Measurements from ENCODE around the gene CAMTA1.

The CAMTA1 gene

GRCh38 chr1:7482772-7483495 is 697.7 kb downstream of the CAMTA1 start:
- H3K36me3 ChIP-seq (ENCODE audit: control insufficient read depth, insufficient read depth, low read length): no peaks in the 10 kb centered on the region
- no peaks in the 10 kb centered on the region for H3K27me3 ChIP-seq (ENCODE audit: control insufficient read depth, insufficient read depth, low read length)
- H3K4me3 ChIP-seq (ENCODE audit: low read depth, low read length): no peak overlapping the region
- H3K9ac ChIP-seq (ENCODE audit: low read depth, low read length): no peak overlapping the region
- no peaks in the 10 kb centered on the region for H3K9me3 ChIP-seq (ENCODE audit: control insufficient read depth, insufficient read depth, low read length)
- no peaks in the 10 kb centered on the region for H3K4me1 ChIP-seq (ENCODE audit: control insufficient read depth, insufficient read depth, low read length)

DNA sequence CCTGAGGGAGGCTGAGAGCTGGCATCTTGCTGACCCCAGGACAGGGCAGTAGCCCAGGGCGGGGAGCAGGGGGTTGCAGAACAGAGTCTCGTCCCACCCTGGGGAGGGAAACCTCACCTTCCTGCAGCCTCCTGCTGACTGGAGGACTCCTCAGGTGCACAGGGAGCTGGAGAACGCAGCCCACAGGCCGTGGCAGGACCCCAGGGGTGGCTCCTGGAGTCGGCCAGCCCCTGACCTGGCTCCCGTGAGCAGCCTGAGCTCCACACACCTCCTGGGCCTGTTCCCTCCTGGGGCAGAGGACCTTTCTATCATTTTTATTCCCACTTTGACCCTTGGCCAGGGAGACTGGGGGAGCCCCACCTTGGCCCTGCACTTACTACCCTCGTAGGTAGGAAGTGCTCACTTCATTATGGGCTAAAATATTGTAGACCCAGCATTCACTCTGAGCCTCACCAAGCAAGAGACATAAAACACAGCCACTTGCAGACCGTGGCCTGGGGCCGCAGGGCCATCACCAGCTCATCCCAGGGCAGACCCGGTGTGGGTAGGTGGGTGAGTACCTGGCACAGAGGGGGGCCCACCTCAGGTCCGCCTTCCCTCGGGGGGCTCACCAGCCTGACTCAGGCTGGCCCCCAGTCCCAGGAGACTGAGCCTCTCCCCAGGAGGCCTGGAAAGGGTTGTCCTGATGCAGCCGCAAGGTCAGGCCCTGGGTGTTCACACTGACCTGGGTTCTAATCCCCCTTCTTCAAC is 698.6 kb downstream of the CAMTA1 start:
- Histone ChIP-seq H3K9me3 (ENCODE audit: control insufficient read depth, insufficient read depth, low read length) (no peaks in the 10 kb centered on the region), H3K27me3 (ENCODE audit: control insufficient read depth, insufficient read depth, low read length) (no peaks in the 10 kb centered on the region), H3K4me3 (ENCODE audit: low read depth, low read length) (no peak overlapping the region), H3K36me3 (ENCODE audit: control insufficient read depth, insufficient read depth, low read length) (no peaks in the 10 kb centered on the region), H3K9ac (ENCODE audit: low read depth, low read length) (no peak overlapping the region), H3K4me1 (ENCODE audit: control insufficient read depth, insufficient read depth, low read length) (no peaks in the 10 kb centered on the region)

- Histone ChIP-seq H3K27me3 (ENCODE audit: control insufficient read depth, insufficient read depth, low read length) (no peaks in the 10 kb centered on the region), H3K9me3 (ENCODE audit: control insufficient read depth, insufficient read depth, low read length) (no peaks in the 10 kb centered on the region), H3K36me3 (ENCODE audit: control insufficient read depth, insufficient read depth, low read length) (no peaks in the 10 kb centered on the region), H3K9ac (ENCODE audit: low read depth, low read length) (no peak overlapping the region), H3K4me1 (ENCODE audit: control insufficient read depth, insufficient read depth, low read length) (no peaks in the 10 kb centered on the region), H3K4me3 (ENCODE audit: low read depth, low read length) (no peak overlapping the region)
Measured at GRCh38 chr1:7485086-7485780, 700.0 kb downstream of the CAMTA1 start.

GRCh38 chr1:7485826-7486225 is 700.6 kb downstream of the CAMTA1 start:
- Histone ChIP-seq H3K9ac (ENCODE audit: low read depth, low read length) (no peak overlapping the region), H3K36me3 (ENCODE audit: control insufficient read depth, insufficient read depth, low read length) (no peaks in the 10 kb centered on the region), H3K4me1 (ENCODE audit: control insufficient read depth, insufficient read depth, low read length) (no peaks in the 10 kb centered on the region), H3K9me3 (ENCODE audit: control insufficient read depth, insufficient read depth, low read length) (no peaks in the 10 kb centered on the region), H3K4me3 (ENCODE audit: low read depth, low read length) (no peak overlapping the region), H3K27me3 (ENCODE audit: control insufficient read depth, insufficient read depth, low read length) (no peaks in the 10 kb centered on the region)

DNA sequence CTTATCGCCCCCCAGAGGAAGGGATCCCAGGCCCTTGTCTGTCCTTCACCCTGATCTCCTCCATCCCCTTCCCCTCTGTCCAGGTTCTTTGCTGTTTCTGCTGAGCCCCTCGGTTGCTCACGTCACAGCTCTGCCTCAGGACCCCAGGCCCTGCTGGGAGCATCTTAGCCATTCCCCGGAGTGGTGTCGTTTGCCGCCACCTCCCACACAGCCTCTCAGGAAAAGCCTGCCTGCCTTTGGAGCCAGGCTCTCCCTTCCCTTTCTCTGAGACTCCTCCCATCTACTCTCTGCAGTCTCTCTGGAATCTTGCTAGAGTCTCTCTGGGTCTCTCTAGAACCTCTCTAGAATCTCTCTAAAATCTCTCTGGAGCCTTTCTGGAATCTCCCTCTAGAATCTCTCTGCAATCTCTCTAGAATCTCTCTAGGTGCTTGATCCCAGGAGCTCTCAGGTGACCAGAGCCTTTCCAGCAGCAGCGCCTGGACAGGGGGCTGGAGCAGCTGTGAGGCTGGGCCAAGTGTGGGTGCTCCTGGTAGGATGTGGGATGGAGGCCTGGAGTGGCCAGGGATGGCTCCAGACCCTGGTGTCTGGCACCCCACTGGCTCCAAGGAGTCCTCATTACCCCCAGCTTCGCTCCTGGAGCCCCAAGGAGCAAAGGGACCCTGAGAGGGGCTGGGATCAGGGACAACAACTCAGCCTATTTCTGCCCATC is 702.7 kb downstream of the CAMTA1 start:
- Histone ChIP-seq H3K9ac (ENCODE audit: low read depth, low read length) (no peak overlapping the region), H3K4me1 (ENCODE audit: control insufficient read depth, insufficient read depth, low read length) (no peaks in the 10 kb centered on the region), H3K36me3 (ENCODE audit: control insufficient read depth, insufficient read depth, low read length) (no peaks in the 10 kb centered on the region), H3K4me3 (ENCODE audit: low read depth, low read length) (no peak overlapping the region), H3K27me3 (ENCODE audit: control insufficient read depth, insufficient read depth, low read length) (no peaks in the 10 kb centered on the region), H3K9me3 (ENCODE audit: control insufficient read depth, insufficient read depth, low read length) (no peaks in the 10 kb centered on the region)

GRCh38 chr1:7488475-7488842 is 703.2 kb downstream of the CAMTA1 start:
- Histone ChIP-seq H3K4me3 (ENCODE audit: low read depth, low read length) (no peak overlapping the region), H3K9ac (ENCODE audit: low read depth, low read length) (no peak overlapping the region), H3K4me1 (ENCODE audit: control insufficient read depth, insufficient read depth, low read length) (no peaks in the 10 kb centered on the region), H3K27me3 (ENCODE audit: control insufficient read depth, insufficient read depth, low read length) (no peaks in the 10 kb centered on the region), H3K36me3 (ENCODE audit: control insufficient read depth, insufficient read depth, low read length) (no peaks in the 10 kb centered on the region), H3K9me3 (ENCODE audit: control insufficient read depth, insufficient read depth, low read length) (no peaks in the 10 kb centered on the region)

DNA sequence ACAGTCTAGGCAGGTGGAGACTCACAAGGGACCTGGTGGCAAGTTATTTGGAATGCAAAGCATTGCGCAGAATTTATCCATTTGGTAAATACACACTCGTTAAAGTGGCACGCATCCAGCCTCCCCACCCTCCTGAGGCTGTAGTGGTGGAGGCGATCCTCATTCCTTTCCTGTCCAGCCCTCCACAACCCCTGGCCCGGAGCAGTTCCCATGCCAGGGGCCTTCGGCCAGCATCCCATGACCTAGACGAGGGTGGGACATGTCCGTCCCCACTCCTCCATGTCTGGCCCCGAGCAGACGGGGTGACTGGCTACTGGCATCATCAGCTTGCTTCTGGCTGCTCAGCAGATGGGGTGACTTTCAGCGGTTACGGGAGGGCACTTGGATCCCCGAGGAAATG is 704.3 kb downstream of the CAMTA1 start:
- no peaks in the 10 kb centered on the region for H3K27me3 ChIP-seq (ENCODE audit: control insufficient read depth, insufficient read depth, low read length)
- no peaks in the 10 kb centered on the region for H3K9me3 ChIP-seq (ENCODE audit: control insufficient read depth, insufficient read depth, low read length)
- no peak overlapping the region for H3K4me3 ChIP-seq (ENCODE audit: low read depth, low read length)
- H3K9ac ChIP-seq (ENCODE audit: low read depth, low read length): no peak overlapping the region
- no peaks in the 10 kb centered on the region for H3K4me1 ChIP-seq (ENCODE audit: control insufficient read depth, insufficient read depth, low read length)
- no peaks in the 10 kb centered on the region for H3K36me3 ChIP-seq (ENCODE audit: control insufficient read depth, insufficient read depth, low read length)

GRCh38 chr1:7490576-7490975 is 705.3 kb downstream of the CAMTA1 start:
- Histone ChIP-seq H3K4me1 (ENCODE audit: control insufficient read depth, insufficient read depth, low read length) (no peaks in the 10 kb centered on the region), H3K9ac (ENCODE audit: low read depth, low read length) (no peak overlapping the region), H3K9me3 (ENCODE audit: control insufficient read depth, insufficient read depth, low read length) (no peaks in the 10 kb centered on the region), H3K27me3 (ENCODE audit: control insufficient read depth, insufficient read depth, low read length) (no peaks in the 10 kb centered on the region), H3K36me3 (ENCODE audit: control insufficient read depth, insufficient read depth, low read length) (no peaks in the 10 kb centered on the region), H3K4me3 (ENCODE audit: low read depth, low read length) (no peak overlapping the region)

DNA sequence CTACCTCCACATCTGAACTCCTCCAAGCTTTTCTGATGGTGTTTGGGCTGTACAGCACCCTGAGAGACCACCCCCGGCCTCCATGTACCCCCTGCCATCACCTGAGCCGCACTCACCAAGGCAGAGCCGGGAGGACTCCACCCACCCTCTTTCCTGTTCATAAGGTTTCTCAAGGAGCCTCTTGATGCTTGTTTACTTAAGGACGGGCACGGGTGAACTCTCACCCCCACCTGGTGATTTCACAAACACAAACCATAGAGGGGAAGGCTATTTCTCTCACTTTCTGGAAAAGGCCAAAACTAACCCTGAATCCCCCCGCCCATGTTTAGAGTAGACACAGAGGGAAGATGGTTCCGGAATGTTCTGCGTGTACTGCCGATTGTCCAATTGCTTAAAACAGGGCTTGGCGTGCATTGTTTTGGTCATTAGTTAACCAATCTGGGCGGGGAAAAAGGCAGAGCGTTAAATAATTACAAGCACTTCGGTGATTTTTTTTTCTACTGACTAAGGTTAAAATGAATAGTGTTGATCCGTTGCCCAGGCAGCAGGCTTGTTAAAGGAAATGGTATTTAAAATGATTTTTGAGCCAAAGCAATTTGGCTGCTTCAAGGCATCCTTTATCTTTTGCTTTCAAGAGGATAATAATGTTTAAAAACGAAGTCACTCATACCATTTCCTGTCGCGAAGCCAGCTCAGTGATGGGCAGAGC is 706.0 kb downstream of the CAMTA1 start:
- H3K9me3 ChIP-seq (ENCODE audit: control insufficient read depth, insufficient read depth, low read length): no peaks in the 10 kb centered on the region
- no peak overlapping the region for H3K4me3 ChIP-seq (ENCODE audit: low read depth, low read length)
- no peaks in the 10 kb centered on the region for H3K36me3 ChIP-seq (ENCODE audit: control insufficient read depth, insufficient read depth, low read length)
- H3K4me1 ChIP-seq (ENCODE audit: control insufficient read depth, insufficient read depth, low read length): no peaks in the 10 kb centered on the region
- no peak overlapping the region for H3K9ac ChIP-seq (ENCODE audit: low read depth, low read length)
- no peaks in the 10 kb centered on the region for H3K27me3 ChIP-seq (ENCODE audit: control insufficient read depth, insufficient read depth, low read length)

DNA sequence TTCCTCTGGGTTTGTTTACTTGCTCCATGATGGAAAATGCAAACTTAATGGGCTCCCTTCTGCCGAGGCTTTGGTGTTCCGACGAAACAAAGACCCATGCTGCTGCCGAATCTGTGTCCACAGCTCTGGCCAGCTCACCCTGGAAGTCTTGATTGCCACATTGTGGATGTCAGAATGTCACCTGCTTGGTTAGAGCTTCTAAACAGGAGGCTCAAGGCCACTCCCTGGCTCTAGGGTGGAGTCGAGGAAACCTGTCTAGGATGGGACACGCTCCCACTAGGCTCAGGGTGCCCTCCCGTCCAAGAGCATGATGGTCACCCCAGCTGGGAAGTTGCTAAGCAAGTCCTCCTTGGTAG is 706.5 kb downstream of the CAMTA1 start:
- no peak overlapping the region for H3K4me3 ChIP-seq (ENCODE audit: low read depth, low read length)
- no peaks in the 10 kb centered on the region for H3K27me3 ChIP-seq (ENCODE audit: control insufficient read depth, insufficient read depth, low read length)
- H3K36me3 ChIP-seq (ENCODE audit: control insufficient read depth, insufficient read depth, low read length): no peaks in the 10 kb centered on the region
- no peaks in the 10 kb centered on the region for H3K4me1 ChIP-seq (ENCODE audit: control insufficient read depth, insufficient read depth, low read length)
- no peak overlapping the region for H3K9ac ChIP-seq (ENCODE audit: low read depth, low read length)
- no peaks in the 10 kb centered on the region for H3K9me3 ChIP-seq (ENCODE audit: control insufficient read depth, insufficient read depth, low read length)

DNA sequence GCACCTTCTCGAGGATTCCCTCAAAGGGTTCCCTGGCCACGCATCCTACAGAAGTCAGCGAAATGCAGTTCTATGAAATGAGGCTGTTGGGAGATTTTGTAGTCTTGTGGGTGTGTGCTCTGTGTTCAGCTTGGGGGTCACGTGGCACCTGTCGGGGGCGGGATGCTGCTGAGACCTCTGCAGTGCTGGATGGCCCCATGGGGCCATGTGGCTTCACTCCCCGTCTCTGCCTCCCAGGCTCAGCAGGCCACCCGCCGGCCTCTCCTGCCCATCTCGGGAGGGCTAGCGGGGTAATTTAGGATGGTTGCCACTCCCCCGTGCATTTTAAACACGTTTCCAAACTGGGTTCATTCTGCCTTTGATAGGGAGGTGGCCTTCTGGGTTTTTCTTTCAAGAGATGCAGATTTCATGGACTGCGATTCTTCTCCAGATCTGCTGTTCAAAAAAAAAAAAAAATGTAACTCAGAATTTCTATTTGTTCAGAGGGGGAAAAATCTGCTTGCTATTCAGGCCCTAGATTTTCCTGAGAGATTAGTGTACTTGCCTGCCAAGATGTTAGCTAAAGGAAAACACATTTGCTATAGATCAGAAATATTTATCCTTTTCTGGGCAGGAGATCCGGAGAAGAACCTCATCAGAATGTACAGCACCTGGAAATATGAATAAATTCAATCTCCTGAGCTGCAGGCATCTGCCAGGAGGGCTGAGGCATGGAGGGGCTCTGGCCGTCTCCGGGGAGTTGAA is 708.6 kb downstream of the CAMTA1 start:
- no peak overlapping the region for H3K9ac ChIP-seq (ENCODE audit: low read depth, low read length)
- no peak overlapping the region for H3K4me3 ChIP-seq (ENCODE audit: low read depth, low read length)
- no peaks in the 10 kb centered on the region for H3K36me3 ChIP-seq (ENCODE audit: control insufficient read depth, insufficient read depth, low read length)
- no peaks in the 10 kb centered on the region for H3K27me3 ChIP-seq (ENCODE audit: control insufficient read depth, insufficient read depth, low read length)
- no peaks in the 10 kb centered on the region for H3K4me1 ChIP-seq (ENCODE audit: control insufficient read depth, insufficient read depth, low read length)
- no peaks in the 10 kb centered on the region for H3K9me3 ChIP-seq (ENCODE audit: control insufficient read depth, insufficient read depth, low read length)

All from iPS-15b (cell line).